Retinal pigment epithelial cell (primary cell): Measurements from ENCODE around the gene YEATS2.

ENCODE experiments used
- DNase-seq: peaks from one replicate; pipeline ENCODE4 v3.0.0-alpha.2; 2010; ENCODE audit warnings: low read depth
- H3K4me3 ChIP-seq: 2 replicates; pipeline ENCODE4 v1.5.1; 2011; ENCODE audit warnings: mild to moderate bottlenecking, low read length, control low read depth, moderate library complexity
- CTCF ChIP-seq: conservative IDR thresholded peaks from 2 replicates; pipeline ENCODE4 v1.5.1; 2011; ENCODE audit warnings: low read depth, low read length, control low read depth, inconsistent platforms

YEATS2 gene

GRCh38 chr3:183762304-183762703 is 64.7 kb downstream of the YEATS2 start:
- H3K4me3 ChIP-seq: no peak overlapping the region
- TF ChIP-seq CTCF: no peak
- DNase-seq: no peak

GRCh38 chr3:183764847-183765731 is 67.5 kb downstream of the YEATS2 start:
- no peak for DNase-seq
- no peak overlapping the region for H3K4me3 ChIP-seq
- TF ChIP-seq CTCF: no peak

- no peak for TF ChIP-seq CTCF
- H3K4me3 ChIP-seq: no peak overlapping the region
- no peak for DNase-seq
Observed at GRCh38 chr3:183766107-183766506, 68.5 kb downstream of the YEATS2 start.

- peak; percentile 19 for DNase-seq
- TF ChIP-seq CTCF: peak; percentile 78
- H3K4me3 ChIP-seq: no peak overlapping the region
Observed at GRCh38 chr3:183766745-183767606, 69.4 kb downstream of the YEATS2 start.

GRCh38 chr3:183768114-183768513 is 70.5 kb downstream of the YEATS2 start:
- DNase-seq: no peak
- H3K4me3 ChIP-seq: no peak overlapping the region
- no peak for TF ChIP-seq CTCF

GRCh38 chr3:183769453-183769852 is 71.9 kb downstream of the YEATS2 start:
- no peak for TF ChIP-seq CTCF
- no peak for DNase-seq
- H3K4me3 ChIP-seq: no peak overlapping the region
